H1 (cell line): ENCODE measurements around the gene DPYD. TPM values are rescaled to one million over a fixed set of nuclear protein-coding genes. Genes with fewer than 3 reads are reported as not detected.

Experiments
- CTCF ChIA-PET: fragments of 300-600 bp; sonication (Branson Sonifier 250); formaldehyde crosslinking; loops from one replicate; lab custom pipeline; 2021; ENCODE audit not compliant: partially characterized antibody; lab: Charles Lee
- POLR2A ChIA-PET: fragments of 300-600 bp; sonication (Branson Sonifier 250); formaldehyde crosslinking; loops from one replicate; lab custom pipeline; 2021; ENCODE audit warnings: inconsistent platforms; ENCODE audit not compliant: partially characterized antibody; lab: Charles Lee
- DNase-seq, 2 experiments: peaks; one replicate each; pipeline versions ENCODE4 v3.0.0 to v3.0.0-alpha.2; 2010 to 2022; ENCODE audit warnings: low spot score in 2 of 2, low read depth in 1 of 2, mixed read lengths in 1 of 2
- FAIRE-seq: peaks from 2 replicates; lab custom pipeline; 2011; peaks lifted over from hg19 to GRCh38; lab: Jason Lieb, UNC
- H2AFZ ChIP-seq: 2 replicates; pipeline ENCODE4 v1.8.1; 2012; ENCODE audit warnings: low read length, inconsistent platforms
- H2AK5ac ChIP-seq: 2 replicates; pipeline ENCODE4 v1.6.1; 2013; ENCODE audit warnings: low read depth, low read length
- H2BK120ac ChIP-seq: replicated peaks from 2 replicates; pipeline ENCODE3; 2013; ENCODE audit warnings: low read depth, low read length, inconsistent platforms
- H2BK12ac ChIP-seq: 2 replicates; pipeline ENCODE4 v1.6.1; 2013; ENCODE audit warnings: low read depth, low read length
- H2BK15ac ChIP-seq: 2 replicates; pipeline ENCODE4 v1.6.1; 2013; ENCODE audit warnings: low read length
- H2BK20ac ChIP-seq: 2 replicates; pipeline ENCODE4 v1.6.1; 2013; ENCODE audit warnings: low read length
- H2BK5ac ChIP-seq: 2 replicates; pipeline ENCODE4 v1.6.1; 2013; ENCODE audit warnings: low read depth, low read length
- H3K14ac ChIP-seq: 2 replicates; pipeline ENCODE4 v1.6.1; 2013; ENCODE audit warnings: inconsistent platforms; ENCODE audit not compliant: insufficient read length
- H3K18ac ChIP-seq: 2 replicates; pipeline ENCODE4 v1.6.1; 2013; ENCODE audit warnings: low read length; ENCODE audit errors: extremely low read depth
- H3K23ac ChIP-seq: 2 replicates; pipeline ENCODE4 v1.6.1; 2013; ENCODE audit warnings: inconsistent platforms; ENCODE audit not compliant: insufficient read length
- H3K23me2 ChIP-seq: 2 replicates; pipeline ENCODE4 v1.6.1; 2013; ENCODE audit warnings: low read depth, low read length
- H3K27ac ChIP-seq: 2 replicates; pipeline ENCODE4 v1.6.1; 2011; ENCODE audit warnings: low read depth, low read length, inconsistent platforms
- H3K27me3 ChIP-seq, 4 experiments: replicated peaks in 1 of 4; 1 replicate in 1 of 4; 2 replicates in 3 of 4; pipeline versions ENCODE4 v1.6.1 to v1.8.1; 2011 to 2013; ENCODE audit warnings: low read length in 3 of 4, mild to moderate bottlenecking in 3 of 4, inconsistent platforms in 2 of 4, mixed read lengths in 2 of 4, moderate library complexity in 1 of 4; ENCODE audit not compliant: control insufficient read depth in 3 of 4, insufficient read depth in 3 of 4; ENCODE audit errors: extremely low read depth in 1 of 4
- H3K36me3 ChIP-seq, 4 experiments: 2 replicates each; pipeline versions ENCODE4 v1.6.1 to v1.8.1; 2011 to 2013; ENCODE audit warnings: mild to moderate bottlenecking in 4 of 4, low read length in 3 of 4, moderate library complexity in 2 of 4, control low read depth in 1 of 4, inconsistent platforms in 1 of 4; ENCODE audit not compliant: insufficient read depth in 4 of 4, control insufficient read depth in 2 of 4
- H3K4ac ChIP-seq: replicated peaks from 2 replicates; pipeline ENCODE3; 2013; ENCODE audit warnings: low read length, low read depth, mixed read lengths, inconsistent platforms; ENCODE audit not compliant: insufficient read length
- H3K4me1 ChIP-seq, 4 experiments: replicated peaks in 1 of 4; 1 replicate in 1 of 4; 2 replicates in 3 of 4; pipeline versions ENCODE4 v1.6.1 to v1.8.1; 2011 to 2013; ENCODE audit warnings: low read length in 3 of 4, inconsistent platforms in 2 of 4, mixed read lengths in 1 of 4; ENCODE audit not compliant: insufficient read depth in 4 of 4, control insufficient read depth in 3 of 4
- H3K4me2 ChIP-seq, 2 experiments: 2 replicates each; pipeline versions ENCODE4 v1.6.1 to v1.8.1; 2011 to 2013; ENCODE audit warnings: low read depth in 2 of 2, low read length in 2 of 2, control low read depth in 1 of 2, inconsistent platforms in 1 of 2, mild to moderate bottlenecking in 1 of 2; ENCODE audit not compliant: insufficient read depth in 1 of 2
- H3K4me3 ChIP-seq, 4 experiments: fragments of 200-600, 300-600 bp in 1 of 4; sonication (generic), shearing (Covaris generic), sonication (Bioruptor Twin) in 1 of 4; 2 replicates each; pipeline versions ENCODE4 v1.5.1 to v1.8.1; 2011 to 2016; ENCODE audit warnings: low read length in 4 of 4, low read depth in 3 of 4, control low read depth in 2 of 4, inconsistent platforms in 2 of 4, mild to moderate bottlenecking in 2 of 4, mixed read lengths in 1 of 4, moderate library complexity in 1 of 4; ENCODE audit not compliant: insufficient read depth in 2 of 4; ENCODE audit errors: extremely low read depth in 1 of 4
- H3K56ac ChIP-seq: replicated peaks from 2 replicates; pipeline ENCODE3; 2013; ENCODE audit warnings: low read depth, mild to moderate bottlenecking, mixed read lengths, low read length, inconsistent platforms; ENCODE audit not compliant: insufficient read length
- H3K79me1 ChIP-seq: 2 replicates; pipeline ENCODE4 v1.6.1; 2013; ENCODE audit warnings: low read depth, low read length, control low read depth
- H3K79me2 ChIP-seq, 2 experiments: 2 replicates each; pipeline versions ENCODE4 v1.6.1 to v1.8.1; 2012 to 2013; ENCODE audit warnings: low read length in 2 of 2, mild to moderate bottlenecking in 2 of 2, inconsistent platforms in 1 of 2; ENCODE audit not compliant: insufficient read depth in 2 of 2, control insufficient read depth in 1 of 2
- H3K9ac ChIP-seq, 4 experiments: replicated peaks in 1 of 4; 1 replicate in 1 of 4; 2 replicates in 3 of 4; pipeline versions ENCODE4 v1.6.1 to v1.8.1; 2011 to 2013; ENCODE audit warnings: low read depth in 3 of 4, low read length in 3 of 4, control low read depth in 2 of 4, mild to moderate bottlenecking in 2 of 4, moderate library complexity in 2 of 4, inconsistent platforms in 1 of 4; ENCODE audit errors: extremely low read depth in 1 of 4
- H3K9me3 ChIP-seq, 2 experiments: 2 replicates each; pipeline versions ENCODE4 v1.6.1 to v1.8.1; 2012 to 2013; ENCODE audit warnings: mild to moderate bottlenecking in 2 of 2, moderate library complexity in 2 of 2, control low read depth in 1 of 2, inconsistent platforms in 1 of 2, low read depth in 1 of 2, low read length in 1 of 2, mixed read lengths in 1 of 2; ENCODE audit not compliant: insufficient read depth in 2 of 2
- H4K20me1 ChIP-seq, 2 experiments: replicated peaks in 1 of 2; 2 replicates each; pipeline versions ENCODE3 to v1.8.1; 2011 to 2013; ENCODE audit warnings: inconsistent platforms in 2 of 2, low read length in 2 of 2, mild to moderate bottlenecking in 1 of 2; ENCODE audit not compliant: insufficient read depth in 2 of 2, control insufficient read depth in 1 of 2
- H4K5ac ChIP-seq: 2 replicates; pipeline ENCODE4 v1.6.1; 2013; ENCODE audit warnings: low read length, low read depth, mixed read lengths, inconsistent platforms; ENCODE audit not compliant: insufficient read length
- H4K8ac ChIP-seq: 2 replicates; pipeline ENCODE4 v1.8.0; 2013; ENCODE audit warnings: mild to moderate bottlenecking, moderate library complexity, low read length, inconsistent platforms; ENCODE audit not compliant: insufficient read depth; ENCODE audit errors: extremely low read depth
- H4K91ac ChIP-seq: replicated peaks from 2 replicates; pipeline ENCODE3; 2013; ENCODE audit warnings: low read length, mixed read lengths, inconsistent platforms; ENCODE audit not compliant: insufficient read length
- ATF3 ChIP-seq: IDR thresholded peaks from 2 replicates; pipeline ENCODE4 v1.6.1; 2011; ENCODE audit warnings: low read depth, mild to moderate bottlenecking, low read length; ENCODE audit not compliant: insufficient read depth
- CTBP2 ChIP-seq: IDR thresholded peaks from 2 replicates; pipeline ENCODE4 v1.7.0; 2011; ENCODE audit warnings: borderline replicate concordance, mild to moderate bottlenecking, moderate library complexity, mixed read lengths, low read length; ENCODE audit not compliant: insufficient read depth, insufficient read length
- FOSL1 ChIP-seq: IDR thresholded peaks from 2 replicates; pipeline ENCODE4 v1.6.1; 2011; ENCODE audit warnings: mild to moderate bottlenecking, low read depth, low read length, moderate library complexity; ENCODE audit not compliant: insufficient read depth
- GTF2F1 ChIP-seq: IDR thresholded peaks from 2 replicates; pipeline ENCODE4 v1.6.1; 2012; ENCODE audit warnings: low read depth, low read length, improper control_type of control experiment, borderline replicate concordance
- KDM1A ChIP-seq: fragments of 200-600, 300-600 bp; sonication (generic); IDR thresholded peaks from 2 replicates; pipeline ENCODE4 v1.7.1; 2016; ENCODE audit warnings: mild to moderate bottlenecking, low read length, borderline replicate concordance
- KDM4A ChIP-seq: IDR thresholded peaks from one replicate; pipeline ENCODE4 v1.7.1; 2012; ENCODE audit warnings: low read depth, mild to moderate bottlenecking, moderate library complexity, low read length, inconsistent platforms; ENCODE audit not compliant: severe bottlenecking
- KDM5A ChIP-seq: fragments of 200-600 bp; IDR thresholded peaks from 2 replicates; pipeline ENCODE4 v1.7.1; 2012; ENCODE audit warnings: mild to moderate bottlenecking, low read length, inconsistent platforms, mixed read lengths
- POLR2A ChIP-seq, 2 experiments: IDR thresholded peaks; 1 replicate in 1 of 2; 2 replicates in 1 of 2; pipeline ENCODE4 v1.6.1; 2011; ENCODE audit warnings: low read depth in 2 of 2, low read length in 2 of 2, mild to moderate bottlenecking in 2 of 2; ENCODE audit errors: control extremely low read depth in 1 of 2
- SIRT6 ChIP-seq: IDR thresholded peaks from one replicate; pipeline ENCODE4 v1.7.1; 2012; ENCODE audit warnings: low read length, inconsistent platforms
- SIX5 ChIP-seq: IDR thresholded peaks from 2 replicates; pipeline ENCODE4 v1.6.1; 2011; ENCODE audit warnings: mild to moderate bottlenecking, low read depth, low read length
- SP1 ChIP-seq: IDR thresholded peaks from 2 replicates; pipeline ENCODE4 v1.6.1; 2011; ENCODE audit warnings: low read depth, low read length
- TCF12 ChIP-seq: IDR thresholded peaks from 2 replicates; pipeline ENCODE4 v1.6.1; 2011; ENCODE audit warnings: low read depth, mild to moderate bottlenecking, low read length
- TEAD4 ChIP-seq: IDR thresholded peaks from 2 replicates; pipeline ENCODE4 v1.6.1; 2012; ENCODE audit warnings: low read depth, low read length, inconsistent platforms, mixed read lengths
- WGBS, 2 experiments: shearing (Covaris generic) in 1 of 2; methylation state at CpG; one replicate each; pipeline versions ENCODE4 v1.1.6 to v1.1.7; 2013 to 2015; ENCODE audit warnings: low lambda C conversion rate in 2 of 2, mixed read lengths in 2 of 2, inconsistent platforms in 1 of 2, low coverage in 1 of 2, missing lambda C conversion rate in 1 of 2; ENCODE audit not compliant: insufficient replicate concordance in 2 of 2, insufficient coverage in 1 of 2, insufficient read length in 1 of 2; ENCODE audit errors: extremely low coverage in 1 of 2, missing lambda C conversion rate in 1 of 2; 5-methylcytosine and 5-hydroxymethylcytosine counted together
- polyA plus RNA-seq, 7 experiments: library from polyadenylated mRNA; depleted of rRNA in 3 of 7; stranded (reverse) in 5 of 7; unstranded in 2 of 7; fragments of >200 nt in 5 of 7; fragments of 200-250 nt in 2 of 7; gene quantifications; 1 replicate in 5 of 7; 2 replicates in 1 of 7; 4 replicates in 1 of 7; pipeline versions ENCODE4 v1.2.1 to v1.2.3, GENCODE V29; 2011 to 2013; ENCODE audit warnings: missing spikeins in 2 of 7, mixed read lengths in 2 of 7
- total RNA-seq: library from RNA; stranded (reverse); fragmentation: NEBNext Ultra II Directional; extraction: Animal tissue kit (Norgen Biotek cat#: 25700); gene quantifications from 2 replicates; pipeline ENCODE4 v1.2.1, GENCODE V29; 2021

The DPYD gene
- total and polyA plus RNA-seq, 2 of the 8 experiments (the other 6 are each of a cell fraction or from before 2014, with no cell fraction given), result 0.29 to 0.73 TPM

- no peak overlapping the region for H4K5ac ChIP-seq
- H4K8ac ChIP-seq, result no peak overlapping the region
- no peak overlapping the region for H3K18ac ChIP-seq
- H3K27me3 ChIP-seq, result no peaks in the 10 kb centered on the region
- no peak overlapping the region for H3K9ac ChIP-seq
- H2BK12ac ChIP-seq, result no peak overlapping the region
- no peak overlapping the region for H3K56ac ChIP-seq
- H2AFZ ChIP-seq, result no peak overlapping the region
- no peak overlapping the region for H2BK120ac ChIP-seq
- no peak overlapping the region for H2BK15ac ChIP-seq
- POLR2A ChIA-PET, result no interaction called here
- H3K4me2 ChIP-seq, result no peak overlapping the region
- no peaks in the 10 kb centered on the region for H4K20me1 ChIP-seq
- no peak for DNase-seq
- H3K4ac ChIP-seq, result no peak overlapping the region
- no peak for TF ChIP-seq TEAD4
- no peak for TF ChIP-seq POLR2A (IDR thresholded peaks at IDR 0.05; ENCODE audit: control extremely low read depth in 1 of 2, low read depth in 2 of 2, low read length in 2 of 2)
- TF ChIP-seq SP1, result no peak
- TF ChIP-seq CTBP2, result no peak
- TF ChIP-seq KDM1A, result no peak
- no peak for TF ChIP-seq SIRT6
- TF ChIP-seq FOSL1, result no peak
- no peak for TF ChIP-seq GTF2F1
- TF ChIP-seq ATF3, result no peak
- TF ChIP-seq KDM5A, result no peak
- TF ChIP-seq SIX5, result no peak
- no peak for TF ChIP-seq TCF12
- TF ChIP-seq KDM4A, result no peak
- H4K91ac ChIP-seq, result no peak overlapping the region
- no peak overlapping the region for H3K23ac ChIP-seq
- 100% methylated on average over 1 of the region's 1 CpG; no CpG with 5 or more reads in 1 of the 2 experiments for WGBS, 2 experiments
- no peak overlapping the region for H3K4me3 ChIP-seq
- no peaks in the 10 kb centered on the region for H3K79me1 ChIP-seq
- no peak for FAIRE-seq
- H3K79me2 ChIP-seq, result no peaks in the 10 kb centered on the region
- CTCF ChIA-PET, result interaction anchor here (0.8 kb wide), 1 partner anchor 75 kb away, joined by 3 read pairs; no protein-coding TSS in a partner anchor
- H3K4me1 ChIP-seq, result no peaks in the 10 kb centered on the region
- no peak overlapping the region for H2BK5ac ChIP-seq
- no peak overlapping the region for H3K14ac ChIP-seq
- H3K36me3 ChIP-seq, result no peaks in the 10 kb centered on the region
- H2AK5ac ChIP-seq, result no peak overlapping the region
- H3K27ac ChIP-seq, result no peak overlapping the region
- no peak overlapping the region for H2BK20ac ChIP-seq
- H3K9me3 ChIP-seq, result peaks cover 0 to 2% of the 10 kb centered on the region in 2 experiments; a peak in 1 of 4 replicates
- H3K23me2 ChIP-seq, result no peaks in the 10 kb centered on the region
Measured at GRCh38 chr1:97168056-97168455, 752.8 kb downstream of the DPYD start.
